Muscle layer of duodenum (tissue), 2 donors: ENCODE measurements around the gene KCNQ2.

ENCODE experiments used
- H3K27ac ChIP-seq: one replicate; pipeline ENCODE4 v1.7.0; 2013; ENCODE audit warnings: mild to moderate bottlenecking, low read length
- H3K27me3 ChIP-seq: one replicate; pipeline ENCODE4 v1.7.0; 2013; ENCODE audit warnings: low read depth, mild to moderate bottlenecking, control low read depth, low read length
- H3K36me3 ChIP-seq, 2 donors: one replicate each; pipeline ENCODE4 v1.7.0; 2013; ENCODE audit warnings: low read length in 2 of 2, control low read depth in 1 of 2, mild to moderate bottlenecking in 1 of 2; ENCODE audit not compliant: insufficient read depth in 2 of 2, control insufficient read depth in 1 of 2
- H3K4me1 ChIP-seq, 2 donors: one replicate each; pipeline ENCODE4 v1.7.0; 2013; ENCODE audit warnings: low read length in 2 of 2, mild to moderate bottlenecking in 2 of 2, control low read depth in 1 of 2, moderate library complexity in 1 of 2; ENCODE audit not compliant: insufficient read depth in 2 of 2, control insufficient read depth in 1 of 2
- H3K4me3 ChIP-seq, 2 donors: one replicate each; pipeline ENCODE4 v1.7.0; 2013; ENCODE audit warnings: low read length in 2 of 2, low read depth in 1 of 2, mild to moderate bottlenecking in 1 of 2
- H3K9me3 ChIP-seq, 2 donors: one replicate each; pipeline ENCODE4 v1.7.0; 2013; ENCODE audit warnings: low read length in 2 of 2, control low read depth in 1 of 2, mild to moderate bottlenecking in 1 of 2; ENCODE audit not compliant: control insufficient read depth in 1 of 2
- donor health status: healthy.

The KCNQ2 gene

DNA sequence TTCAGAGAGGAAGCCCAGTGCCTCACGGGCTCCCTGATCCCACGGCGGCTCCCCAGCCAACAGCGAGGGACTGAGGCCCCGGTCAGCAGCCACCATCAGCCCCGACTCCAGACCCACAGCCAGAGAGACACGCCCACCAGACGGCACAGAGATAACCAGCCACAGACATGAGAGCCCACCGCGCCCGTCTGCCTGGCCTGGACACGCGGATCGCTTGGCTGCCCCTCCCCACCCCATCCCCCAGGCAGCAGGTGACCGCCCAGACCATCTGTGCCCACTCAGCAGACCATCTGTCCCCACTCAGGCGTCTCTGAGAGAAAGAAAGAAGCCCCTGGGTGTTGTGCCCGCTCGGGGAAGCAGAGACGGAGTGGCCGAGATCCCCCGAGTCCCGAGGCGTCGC, 55.8 kb downstream of the KCNQ2 start:
- H3K4me3 ChIP-seq = no peak overlapping the region
- no peaks in the 10 kb centered on the region for H3K4me1 ChIP-seq
- no peaks in the 10 kb centered on the region for H3K27me3 ChIP-seq
- no peak overlapping the region for H3K27ac ChIP-seq
- no peaks in the 10 kb centered on the region for H3K9me3 ChIP-seq
- H3K36me3 ChIP-seq = no peaks in the 10 kb centered on the region

DNA sequence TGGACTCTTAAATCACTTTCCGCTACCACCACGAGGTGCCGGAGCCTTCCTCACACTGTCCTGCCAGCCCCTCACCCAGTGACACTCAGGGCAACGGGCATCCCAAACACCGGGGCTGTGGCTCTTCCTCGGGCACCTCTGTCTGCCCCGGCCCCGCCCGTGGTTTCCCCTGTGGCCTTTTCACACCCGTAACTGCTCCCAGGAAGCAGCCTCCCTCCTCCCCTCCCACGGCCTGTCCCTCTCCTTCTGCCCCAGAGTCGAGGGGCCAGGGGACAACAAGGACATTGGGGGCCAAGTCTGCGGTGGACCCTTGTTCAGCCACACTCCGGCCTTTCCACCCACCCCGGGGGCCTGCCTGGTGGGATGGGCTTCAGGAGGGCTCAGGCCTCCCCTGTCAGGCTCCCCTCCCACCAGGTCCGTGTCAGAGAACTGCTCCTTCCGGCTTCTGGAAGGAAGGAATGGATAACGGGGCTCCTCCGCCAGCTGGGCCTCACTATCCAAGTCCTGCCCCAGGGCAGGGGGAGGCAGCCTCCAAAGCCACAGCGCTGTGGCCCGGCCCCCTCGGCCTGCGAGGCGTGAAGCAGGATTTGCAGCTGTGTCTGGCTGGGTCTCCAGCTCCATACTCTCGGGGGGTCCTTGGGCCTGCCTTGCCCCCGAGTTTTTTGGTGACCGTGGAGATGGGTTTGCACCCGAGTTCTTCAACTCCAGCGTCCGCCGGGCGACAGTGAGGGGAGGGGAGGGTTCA, 56.6 kb downstream of the KCNQ2 start:
- Histone ChIP-seq H3K27ac (no peak overlapping the region), H3K27me3 (no peaks in the 10 kb centered on the region), H3K9me3 (no peaks in the 10 kb centered on the region), H3K36me3 (no peaks in the 10 kb centered on the region), H3K4me3 (no peak overlapping the region), H3K4me1 (no peaks in the 10 kb centered on the region)

DNA sequence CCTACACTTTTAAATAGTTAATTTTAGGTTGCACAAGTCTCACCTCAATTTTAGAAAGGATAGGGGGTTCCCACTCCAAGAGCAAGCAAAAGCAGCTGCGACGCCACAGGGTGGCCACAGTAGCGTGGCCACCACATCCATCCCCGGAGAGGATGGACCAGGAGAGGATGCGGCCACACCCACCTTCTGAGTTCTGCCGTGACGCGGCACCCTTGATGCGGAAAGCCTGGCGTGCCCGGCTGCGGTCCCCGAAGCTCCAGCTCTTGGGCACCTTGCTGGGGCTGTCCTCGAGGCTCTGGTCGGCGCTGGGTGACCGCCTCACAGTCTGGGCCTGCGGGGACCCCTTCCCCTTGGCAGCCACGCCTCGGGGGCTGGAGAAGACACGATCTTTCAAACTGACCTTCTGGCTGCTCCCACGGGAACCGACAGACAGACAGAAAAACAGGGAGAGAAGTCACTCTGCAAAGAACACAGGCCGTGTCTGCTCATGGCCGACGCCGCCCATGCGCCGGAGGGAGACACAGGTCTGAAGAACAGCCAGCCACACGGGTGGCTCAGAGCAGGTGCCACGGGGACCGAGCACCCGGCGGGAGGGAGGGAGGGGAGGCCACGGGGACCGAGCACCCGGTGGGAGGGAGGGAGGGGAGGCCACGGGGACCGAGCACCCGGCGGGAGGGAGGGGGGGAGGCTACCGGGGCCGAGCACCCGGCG, 57.6 kb downstream of the KCNQ2 start:
- H3K27me3 ChIP-seq = no peaks in the 10 kb centered on the region

DNA sequence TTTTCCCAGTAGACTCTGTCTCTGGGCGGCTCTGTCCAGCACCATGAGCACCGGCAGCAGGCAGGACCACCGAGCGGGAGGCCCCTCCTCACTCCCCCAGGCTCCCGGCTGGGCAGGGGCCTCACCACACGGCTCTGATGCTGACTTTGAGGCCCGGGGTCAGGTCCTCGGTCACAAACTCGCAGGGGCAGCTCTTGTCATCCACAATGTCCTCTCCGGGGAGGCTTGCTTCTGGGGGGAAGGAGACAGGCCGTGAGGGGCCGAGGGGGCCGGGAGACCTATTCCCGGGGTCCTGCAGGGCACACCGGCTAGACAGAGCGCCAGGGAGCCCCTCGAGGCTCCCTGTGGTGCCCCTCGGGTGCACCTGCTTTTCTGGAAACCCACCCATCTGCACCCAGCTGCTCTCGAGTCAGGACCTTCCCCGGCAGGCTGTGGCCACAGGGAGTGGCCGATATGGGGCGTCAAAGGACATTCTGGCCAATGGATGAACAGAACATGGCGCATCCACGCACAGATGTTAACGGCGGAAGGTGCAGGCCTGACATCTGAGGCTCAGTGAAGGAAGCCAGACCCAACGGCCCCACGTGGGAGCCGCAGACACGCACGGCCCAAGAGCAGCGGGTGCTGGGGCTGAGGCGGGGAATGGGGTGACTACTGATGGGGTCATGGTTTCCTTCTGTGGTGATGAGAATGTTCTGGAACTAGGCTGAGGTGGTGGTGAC, 58.3 kb downstream of the KCNQ2 start:
- Histone ChIP-seq H3K4me1 (no peaks in the 10 kb centered on the region), H3K27me3 (no peaks in the 10 kb centered on the region), H3K9me3 (no peaks in the 10 kb centered on the region), H3K27ac (no peak overlapping the region), H3K4me3 (no peak overlapping the region), H3K36me3 (no peaks in the 10 kb centered on the region)

More for the DNA sequence above, 57.6 kb downstream of the KCNQ2 start:
- H3K36me3 ChIP-seq = no peaks in the 10 kb centered on the region
- H3K4me1 ChIP-seq = no peaks in the 10 kb centered on the region
- no peaks in the 10 kb centered on the region for H3K9me3 ChIP-seq
- H3K27ac ChIP-seq = no peak overlapping the region
- no peak overlapping the region for H3K4me3 ChIP-seq

DNA sequence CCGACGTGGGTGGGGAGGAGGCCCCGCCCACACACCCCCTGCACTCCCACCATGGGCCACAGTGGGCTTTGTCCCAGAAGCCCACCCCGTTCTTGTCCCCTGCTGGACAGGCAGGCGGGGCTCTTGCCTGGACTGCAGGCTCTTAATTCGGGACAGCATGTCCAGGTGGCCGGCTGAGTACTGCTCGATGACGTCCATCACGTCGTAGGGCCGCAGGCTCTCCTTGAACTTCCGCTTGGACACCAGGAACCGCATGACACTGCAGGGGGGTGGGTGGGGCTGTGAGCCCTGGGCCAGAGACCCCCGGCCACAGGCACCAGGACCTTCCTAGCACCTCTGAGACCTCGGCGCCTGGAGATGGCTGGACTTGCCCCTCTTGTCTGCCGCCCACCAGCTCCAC, 59.1 kb downstream of the KCNQ2 start:
- Histone ChIP-seq H3K27ac (no peak overlapping the region), H3K27me3 (no peaks in the 10 kb centered on the region), H3K36me3 (no peaks in the 10 kb centered on the region), H3K4me1 (no peaks in the 10 kb centered on the region), H3K9me3 (no peaks in the 10 kb centered on the region), H3K4me3 (no peak overlapping the region)

DNA sequence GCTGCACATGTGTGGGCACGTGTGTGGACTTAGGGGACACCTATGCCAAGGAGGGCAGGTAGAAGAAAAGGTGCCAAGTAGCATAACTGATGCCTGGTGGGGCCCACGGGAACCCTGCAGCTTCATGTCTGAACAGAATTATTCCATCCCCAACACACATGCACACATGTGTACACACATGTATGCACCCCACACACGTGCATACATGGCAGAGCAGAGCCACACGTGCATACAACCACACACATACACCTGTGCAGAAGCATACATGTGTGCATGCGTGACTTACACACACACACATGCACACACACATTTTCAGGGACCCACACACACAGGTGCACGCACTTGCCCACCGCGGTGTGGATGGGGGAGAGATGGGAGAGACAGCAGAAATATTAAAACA, 59.6 kb downstream of the KCNQ2 start:
- H3K27me3 ChIP-seq = no peaks in the 10 kb centered on the region
- H3K4me3 ChIP-seq = no peak overlapping the region
- H3K4me1 ChIP-seq = no peaks in the 10 kb centered on the region
- H3K36me3 ChIP-seq = no peaks in the 10 kb centered on the region
- no peak overlapping the region for H3K27ac ChIP-seq
- H3K9me3 ChIP-seq = no peaks in the 10 kb centered on the region

DNA sequence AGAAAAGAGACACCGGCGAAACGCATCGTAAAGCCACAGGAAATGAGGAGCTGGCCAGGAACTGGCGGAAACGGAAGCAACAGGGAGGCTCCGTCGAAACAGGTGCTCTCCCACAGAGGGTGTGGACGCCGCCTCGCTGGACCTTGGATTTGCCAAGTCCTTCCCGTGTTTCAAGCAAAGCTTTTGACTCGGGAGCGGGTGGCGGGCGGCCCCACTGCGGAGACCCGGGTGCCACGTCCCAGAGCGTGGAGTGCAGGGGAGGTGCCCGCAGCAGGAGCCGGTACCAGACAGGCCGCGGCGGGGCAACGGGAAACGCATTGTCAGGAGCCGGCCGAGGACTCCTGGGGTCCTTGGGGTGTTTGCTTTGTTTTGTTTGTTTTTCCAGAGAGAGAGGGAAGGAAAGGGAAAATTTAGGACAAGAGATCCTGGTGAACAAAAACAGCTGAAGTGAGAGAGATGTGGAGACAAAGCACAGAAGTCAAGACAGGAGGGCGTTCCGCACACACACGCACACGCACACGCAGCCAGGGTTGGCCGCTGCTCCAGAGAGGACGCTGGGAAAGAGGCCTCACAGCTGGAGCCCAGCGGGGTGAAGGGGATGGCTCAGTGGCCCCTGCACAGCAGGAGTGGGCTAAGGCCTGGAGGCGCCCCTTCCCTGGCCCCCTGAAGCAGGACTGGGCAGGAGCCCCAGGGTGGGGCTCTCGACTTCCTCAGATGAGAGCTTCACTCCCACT, 60.4 kb downstream of the KCNQ2 start:
- Histone ChIP-seq H3K27ac (no peak overlapping the region), H3K36me3 (no peaks in the 10 kb centered on the region), H3K27me3 (no peaks in the 10 kb centered on the region)

DNA sequence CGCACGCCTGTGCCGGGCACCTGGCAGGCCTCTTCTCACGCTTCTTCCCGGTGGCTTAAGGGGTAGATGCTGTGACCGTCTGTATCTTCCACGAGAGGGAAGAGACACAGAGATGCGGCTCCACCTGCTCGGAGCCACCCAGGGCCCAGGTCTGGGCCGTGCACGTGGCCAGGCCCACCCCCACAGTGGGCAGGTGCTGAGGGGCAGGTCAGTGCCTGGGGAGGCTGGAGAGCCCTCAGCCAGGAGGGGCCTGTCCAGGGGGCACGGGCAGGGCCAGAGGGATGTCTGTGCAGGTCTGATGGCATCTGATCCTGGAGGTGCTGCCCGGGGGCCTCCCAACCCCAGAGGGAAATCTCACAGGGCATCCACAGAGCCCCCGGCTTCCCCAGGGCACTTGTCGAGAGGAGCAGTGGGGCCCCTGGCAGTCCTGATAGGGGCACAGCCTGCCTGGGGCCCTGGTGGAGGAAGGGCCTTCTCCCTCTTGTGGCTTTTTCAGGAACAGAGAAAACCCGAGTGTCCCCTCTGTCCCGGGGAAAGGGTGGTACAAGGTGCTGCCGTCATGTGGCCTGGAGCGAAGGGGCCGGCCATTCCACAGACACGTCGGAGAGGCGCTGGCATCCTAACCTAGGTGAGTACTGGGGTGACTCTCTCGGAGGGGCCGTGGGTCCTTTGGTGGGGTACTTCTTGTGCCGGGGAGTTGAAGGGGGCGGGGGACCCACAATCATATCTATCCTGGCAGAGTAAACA, 61.1 kb downstream of the KCNQ2 start:
- no peak overlapping the region for H3K4me3 ChIP-seq
- no peaks in the 10 kb centered on the region for H3K4me1 ChIP-seq
- H3K36me3 ChIP-seq = no peaks in the 10 kb centered on the region
- H3K27me3 ChIP-seq = no peaks in the 10 kb centered on the region
- H3K9me3 ChIP-seq = no peaks in the 10 kb centered on the region
- H3K27ac ChIP-seq = no peak overlapping the region

More for the DNA sequence above, 60.4 kb downstream of the KCNQ2 start:
- Histone ChIP-seq H3K4me3 (no peak overlapping the region), H3K4me1 (no peaks in the 10 kb centered on the region), H3K9me3 (no peaks in the 10 kb centered on the region)

DNA sequence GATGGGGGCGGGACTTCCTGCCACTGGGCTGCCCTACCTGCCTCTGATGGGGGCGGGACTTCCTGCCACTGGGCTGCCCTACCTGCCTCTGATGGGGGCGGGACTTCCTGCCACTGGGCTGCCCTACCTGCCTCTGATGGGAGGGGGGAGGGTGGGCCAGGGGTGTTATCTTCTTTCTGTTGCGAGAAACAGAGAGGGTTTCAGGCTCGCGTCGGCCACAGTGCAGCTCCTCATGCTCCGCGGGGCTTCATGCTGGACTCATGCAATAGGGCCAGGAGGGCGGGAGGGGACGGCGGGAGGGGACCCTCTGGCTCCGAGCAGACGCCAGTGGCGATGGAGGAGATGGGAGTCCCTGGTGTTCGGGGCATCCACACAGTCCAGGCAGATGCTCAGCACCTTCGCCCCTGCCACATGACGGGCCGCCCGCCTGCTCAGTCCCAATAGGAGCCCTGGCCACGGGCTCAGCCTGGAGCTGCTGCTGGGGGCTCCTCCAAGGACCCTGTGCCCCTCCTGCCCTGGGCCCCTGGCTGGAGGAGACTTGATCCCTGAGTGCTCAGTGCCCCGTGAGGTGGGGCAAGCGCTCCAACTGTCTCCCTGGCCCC, 62.5 kb downstream of the KCNQ2 start:
- Histone ChIP-seq H3K27ac (no peak overlapping the region), H3K9me3 (no peaks in the 10 kb centered on the region), H3K4me3 (no peak overlapping the region), H3K27me3 (no peaks in the 10 kb centered on the region), H3K4me1 (no peaks in the 10 kb centered on the region), H3K36me3 (no peaks in the 10 kb centered on the region)

DNA sequence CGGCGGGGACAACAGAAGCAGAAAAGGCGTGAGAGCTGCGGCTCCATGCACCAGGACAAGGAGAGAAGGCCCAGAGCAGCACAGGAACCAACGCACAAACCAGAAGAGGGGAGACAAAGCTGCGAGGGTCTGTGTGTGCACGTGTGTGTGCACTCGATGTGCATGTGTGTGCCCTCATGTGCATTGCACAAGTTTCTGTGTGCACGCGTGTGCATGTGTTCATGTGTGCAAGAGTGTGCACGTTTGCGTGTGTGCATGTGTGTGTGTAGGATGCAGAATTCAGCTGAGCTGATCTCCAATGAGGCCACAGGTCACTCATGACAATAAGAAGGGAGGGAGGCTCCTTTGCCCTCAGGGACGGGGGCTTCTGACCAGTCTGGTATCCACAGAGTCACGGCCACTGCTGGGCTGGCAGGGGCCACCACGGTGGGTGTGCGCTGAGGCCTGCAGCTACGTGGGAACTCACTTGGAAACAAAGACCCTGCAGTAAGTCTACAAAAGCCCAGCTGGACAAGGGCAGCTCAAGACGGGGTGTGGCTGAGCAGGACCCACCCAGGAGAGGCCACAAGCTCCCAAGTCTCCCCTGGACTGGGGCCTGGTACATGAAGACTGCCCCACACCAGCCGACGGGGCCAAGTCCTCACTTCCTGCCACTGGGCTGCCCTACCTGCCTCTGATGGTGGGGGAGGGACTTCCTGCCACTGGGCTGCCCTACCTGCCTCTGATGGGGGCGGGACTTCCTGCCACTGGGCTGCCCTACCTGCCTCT, 63.2 kb downstream of the KCNQ2 start:
- Histone ChIP-seq H3K4me1 (no peaks in the 10 kb centered on the region), H3K4me3 (no peak overlapping the region)

More for the DNA sequence above, 63.2 kb downstream of the KCNQ2 start:
- H3K36me3 ChIP-seq = no peaks in the 10 kb centered on the region
- no peaks in the 10 kb centered on the region for H3K27me3 ChIP-seq
- H3K9me3 ChIP-seq = no peaks in the 10 kb centered on the region
- no peak overlapping the region for H3K27ac ChIP-seq
